SK-N-SH treated with all-trans-retinoic acid at 6 μM for 48 hours (cell line): ENCODE measurements around the gene HELZ.

ENCODE experiments used
- ARNTL ChIP-seq: fragments of 450-650 bp; formaldehyde crosslinking; IDR thresholded peaks from 2 replicates; pipeline ENCODE4 v1.5.0; 2020; ENCODE audit warnings: low read depth, mild to moderate bottlenecking, moderate library complexity, borderline replicate concordance
- CREB5 ChIP-seq: fragments of 250-450 bp; sonication (Bioruptor Pico); IDR thresholded peaks from 2 replicates; pipeline ENCODE4 v1.5.1; 2020; ENCODE audit warnings: low read depth, mild to moderate bottlenecking, moderate library complexity
- CSRNP3 ChIP-seq: fragments of 250-450 bp; sonication (Bioruptor Pico); IDR thresholded peaks from 2 replicates; pipeline ENCODE4 v1.5.1; 2021; ENCODE audit warnings: mild to moderate bottlenecking, moderate library complexity
- ESRRG ChIP-seq: fragments of 250-450 bp; sonication (Bioruptor Pico); IDR thresholded peaks from 2 replicates; pipeline ENCODE4 v1.6.1; 2021; ENCODE audit warnings: mild to moderate bottlenecking
- GLIS3 ChIP-seq: fragments of 250-450 bp; sonication (Bioruptor Pico); IDR thresholded peaks from 2 replicates; pipeline ENCODE4 v1.5.0; 2020; ENCODE audit warnings: mild to moderate bottlenecking, moderate library complexity
- ISL1 ChIP-seq: fragments of 250-450 bp; sonication (Bioruptor Pico); IDR thresholded peaks from 2 replicates; pipeline ENCODE4 v2.1.2; 2022; ENCODE audit warnings: mild to moderate bottlenecking, moderate library complexity
- OSR1 ChIP-seq: fragments of 250-450 bp; sonication (Bioruptor Pico); IDR thresholded peaks from 2 replicates; pipeline ENCODE4 v1.8.0; 2022; ENCODE audit warnings: moderate library complexity, mild to moderate bottlenecking, inconsistent platforms
- PATZ1 ChIP-seq: fragments of 250-450 bp; sonication (Bioruptor Pico); IDR thresholded peaks from 2 replicates; pipeline ENCODE4 v1.8.0; 2020; ENCODE audit warnings: mild to moderate bottlenecking, moderate library complexity, borderline replicate concordance
- POU6F1 ChIP-seq: fragments of 250-450 bp; sonication (Bioruptor Pico); IDR thresholded peaks from 2 replicates; pipeline ENCODE4 v1.8.0; 2021; ENCODE audit warnings: low read depth, mild to moderate bottlenecking, moderate library complexity, borderline replicate concordance
- PPARA ChIP-seq: fragments of 250-450 bp; sonication (Bioruptor Pico); IDR thresholded peaks from 2 replicates; pipeline ENCODE4 v1.5.0; 2020; ENCODE audit warnings: mild to moderate bottlenecking, borderline replicate concordance
- RARB ChIP-seq: fragments of 250-450 bp; sonication (Bioruptor Pico); IDR thresholded peaks from 2 replicates; pipeline ENCODE4 v1.8.0; 2021; ENCODE audit warnings: mild to moderate bottlenecking, moderate library complexity
- TCF4 ChIP-seq: fragments of 250-450 bp; sonication (Bioruptor Pico); IDR thresholded peaks from 2 replicates; pipeline ENCODE4 v1.8.0; 2021; ENCODE audit warnings: mild to moderate bottlenecking, moderate library complexity, borderline replicate concordance
- ZFP3 ChIP-seq: fragments of 250-450 bp; sonication (Bioruptor Pico); IDR thresholded peaks from 2 replicates; pipeline ENCODE4 v1.5.0; 2020; ENCODE audit warnings: mild to moderate bottlenecking, moderate library complexity
- ZNF70 ChIP-seq: fragments of 450-650 bp; formaldehyde crosslinking; IDR thresholded peaks from 2 replicates; pipeline ENCODE4 v1.5.0; 2020; ENCODE audit warnings: mild to moderate bottlenecking, moderate library complexity

- TF ChIP-seq GLIS3: no peak
- TF ChIP-seq CSRNP3 (CRISPR knock-in tag): no peak
- TF ChIP-seq ISL1 (CRISPR knock-in tag): no peak
- TF ChIP-seq PATZ1: no peak
- no peak for TF ChIP-seq RARB (CRISPR knock-in tag)
- no peak for TF ChIP-seq CREB5 (CRISPR knock-in tag)
- no peak for TF ChIP-seq ZFP3 (CRISPR knock-in tag)
- no peak for TF ChIP-seq ESRRG (CRISPR knock-in tag)
- no peak for TF ChIP-seq ZNF70 (CRISPR knock-in tag)
- no peak for TF ChIP-seq OSR1 (CRISPR knock-in tag)
- no peak for TF ChIP-seq PPARA (CRISPR knock-in tag)
- TF ChIP-seq TCF4 (CRISPR knock-in tag): no peak
- no peak for TF ChIP-seq POU6F1 (CRISPR knock-in tag)
- TF ChIP-seq ARNTL (CRISPR knock-in tag): no peak
These were observed 119.1 kb downstream of the HELZ start for GRCh38 chr17:67125924-67126323.
